ENCODE results near the gene MAP3K5.
"Not testable (repeated sequence)": the region's sequence is repeated elsewhere in the genome, so short reads cannot be mapped to it uniquely, and the experiment has no call there.

MAP3K5 gene

DNA sequence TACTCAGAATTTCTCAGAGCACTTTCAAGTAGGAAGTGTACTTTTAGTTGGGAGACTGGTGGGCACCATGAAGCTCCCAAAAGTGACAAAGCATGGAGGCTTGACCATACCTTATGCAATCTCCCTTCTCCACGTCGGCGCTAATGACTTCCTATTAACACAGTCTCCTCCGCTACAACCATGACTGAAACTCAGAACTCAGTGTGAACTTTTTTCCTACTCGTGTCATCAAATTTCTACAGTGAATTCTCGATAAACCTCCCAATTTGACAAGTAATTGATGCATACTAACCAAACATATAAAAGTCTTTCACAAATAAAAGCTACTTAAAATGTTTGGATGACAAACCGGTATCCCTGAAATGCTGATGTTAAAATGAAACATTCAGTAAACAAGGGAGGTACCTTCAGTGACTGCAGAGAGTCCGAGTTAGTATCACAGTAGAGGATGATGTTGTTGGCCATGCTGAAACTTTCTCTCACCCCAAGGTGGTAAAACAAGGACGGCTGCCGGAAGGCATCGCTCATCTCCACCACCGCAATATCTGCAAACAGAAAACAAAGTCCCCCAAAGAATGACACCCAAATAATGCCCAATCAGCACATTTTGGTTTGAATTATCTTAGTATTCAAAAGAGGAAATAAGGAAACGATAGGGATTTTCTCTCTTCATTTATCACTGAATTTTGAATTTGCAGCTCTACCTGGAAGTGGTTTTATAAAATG is 72.1 kb downstream of the MAP3K5 start:
- no peak for DNase-seq

DNA sequence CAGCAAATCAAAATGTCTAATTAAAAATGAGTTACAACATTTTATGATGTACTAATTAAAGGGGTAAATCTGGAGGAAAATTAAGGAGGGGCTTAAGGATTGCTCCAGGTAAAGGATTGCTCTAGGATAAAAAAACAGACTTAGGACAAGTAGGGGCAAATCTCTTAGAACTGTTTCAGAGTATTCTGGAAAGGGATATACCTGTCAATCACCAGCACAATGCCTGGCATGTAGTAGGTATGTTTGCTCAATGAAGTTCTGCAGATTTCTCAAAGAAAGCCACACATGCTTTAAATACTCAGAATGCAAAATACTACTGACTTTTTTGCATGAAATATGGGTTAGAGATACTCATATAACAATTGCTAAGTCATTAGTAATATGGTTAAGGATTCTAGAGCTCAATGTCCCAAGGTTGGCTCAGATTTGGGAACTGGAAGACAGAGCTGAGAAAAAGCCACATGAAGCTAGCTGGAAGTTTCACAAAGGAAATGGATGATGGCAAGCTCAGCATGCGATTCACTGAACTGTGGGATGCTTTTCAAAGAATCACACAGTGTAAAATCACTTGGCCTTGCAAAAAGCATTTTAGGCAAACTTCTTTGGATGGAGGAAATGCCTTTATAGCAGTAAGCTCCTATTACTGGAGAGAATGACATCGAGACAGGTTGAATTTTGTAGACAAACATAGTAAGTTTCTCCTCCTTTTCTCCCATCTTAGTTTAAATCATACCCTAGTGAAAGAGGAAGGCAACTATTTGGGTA is 72.8 kb downstream of the MAP3K5 start:
- DNase-seq, result no peak

DNA sequence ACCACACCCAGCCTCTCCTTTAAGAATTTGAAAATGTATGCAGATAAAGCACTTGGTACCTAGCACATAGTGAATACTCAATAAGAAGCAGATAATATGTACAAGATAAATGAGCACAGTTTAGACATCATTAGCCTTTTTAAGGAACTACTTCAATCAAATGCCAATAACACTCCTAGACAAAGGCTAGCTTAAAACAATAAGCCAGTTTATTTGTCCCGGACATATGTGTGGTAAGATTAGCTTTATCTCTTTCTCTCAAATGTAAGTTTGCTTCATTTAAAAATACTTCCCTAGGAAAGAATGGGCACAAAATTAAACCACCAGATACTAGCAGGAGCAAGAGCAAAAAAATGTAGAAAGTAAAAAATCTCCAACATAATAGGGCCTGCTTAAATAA is 73.8 kb downstream of the MAP3K5 start:
- DNase-seq, result no peak

DNA sequence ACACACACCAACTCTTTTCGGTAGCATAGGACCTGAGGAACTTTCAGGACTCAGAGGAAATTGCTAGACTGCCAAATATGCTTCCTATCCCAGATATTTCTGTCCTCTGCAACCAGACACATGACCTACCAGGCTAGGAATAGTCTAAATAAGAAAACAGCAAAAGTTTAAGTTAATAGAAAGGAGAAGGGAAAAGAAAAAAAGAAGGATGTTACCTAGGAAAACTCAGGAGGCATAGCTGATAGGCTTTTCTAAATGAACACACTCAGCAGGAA is 74.6 kb downstream of the MAP3K5 start:
- DNase-seq, result no peak

DNA sequence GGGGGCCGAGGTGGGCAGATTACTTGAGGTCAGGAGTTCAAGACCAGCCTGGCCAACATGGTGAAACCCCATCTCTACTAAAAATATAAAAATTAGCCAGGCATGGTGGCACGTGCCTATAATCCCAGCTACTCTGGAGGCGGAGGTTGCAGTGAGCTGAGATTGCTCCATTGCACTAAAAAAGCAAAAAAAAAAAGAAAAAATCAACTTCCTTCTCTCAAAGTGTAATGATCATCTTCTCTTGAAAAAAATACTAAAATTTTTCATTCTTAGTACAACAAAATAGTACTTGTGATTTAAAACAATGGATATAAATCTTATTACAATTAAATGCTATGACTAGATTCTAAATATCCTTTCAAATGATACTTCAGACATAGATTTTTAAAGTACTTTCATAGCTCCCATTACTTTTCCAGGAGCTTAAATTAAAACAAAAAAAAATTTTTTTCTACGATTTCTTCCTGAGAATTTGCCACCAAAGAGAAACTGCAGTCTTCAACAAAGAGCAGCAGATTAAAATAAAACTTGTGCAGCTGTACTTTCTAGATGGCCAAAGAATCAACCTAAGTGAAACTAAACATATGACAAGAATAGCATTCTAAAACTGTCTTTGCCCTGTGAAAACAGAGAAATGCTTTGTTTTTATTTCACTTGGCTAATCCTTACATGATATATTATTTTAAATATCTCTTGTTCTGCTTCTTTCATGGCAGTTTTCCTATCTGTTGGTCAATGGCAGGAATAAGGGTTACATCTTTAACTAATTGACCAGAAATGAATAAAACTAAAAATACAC is 75.2 kb downstream of the MAP3K5 start:
- no peak for DNase-seq

DNA sequence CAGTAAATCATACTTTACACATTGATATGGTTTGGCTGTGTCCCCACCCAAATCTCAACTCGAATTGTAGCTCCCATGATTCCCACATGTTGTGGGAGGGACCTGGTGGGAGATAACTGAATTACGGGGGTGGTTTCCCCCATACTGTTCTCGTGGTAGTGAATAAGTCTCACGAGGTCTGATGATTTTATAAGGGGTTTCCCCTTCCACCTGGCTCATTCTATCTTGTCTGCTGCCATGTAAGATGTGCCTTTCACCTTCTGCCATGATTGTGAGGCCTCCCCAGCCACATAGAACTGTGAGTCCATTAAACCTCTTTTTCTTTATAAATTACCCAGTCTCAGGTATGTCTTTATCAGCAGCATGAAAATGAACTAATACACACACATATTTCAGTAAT is 79.6 kb downstream of the MAP3K5 start:
- not testable (repeated sequence) for DNase-seq

DNA sequence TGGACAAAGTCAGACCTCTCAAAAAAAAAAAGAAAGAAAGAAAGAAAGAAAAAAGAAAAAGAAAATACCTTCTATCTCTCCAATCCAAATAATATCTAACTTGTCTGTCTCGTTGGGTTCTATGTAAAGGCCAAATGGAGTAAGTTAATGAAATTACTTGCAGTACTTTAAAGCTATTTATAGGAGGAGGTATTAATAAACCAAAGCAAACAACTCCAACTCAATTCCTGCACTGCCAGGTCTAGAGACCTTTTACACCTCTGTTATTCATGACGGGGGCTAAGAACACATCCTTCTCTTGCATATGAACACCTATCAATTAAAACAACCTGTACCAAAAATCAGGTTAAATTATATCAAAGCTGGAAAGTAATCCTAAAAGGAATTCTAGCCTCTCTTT is 80.6 kb downstream of the MAP3K5 start:
- no peak for DNase-seq

DNA sequence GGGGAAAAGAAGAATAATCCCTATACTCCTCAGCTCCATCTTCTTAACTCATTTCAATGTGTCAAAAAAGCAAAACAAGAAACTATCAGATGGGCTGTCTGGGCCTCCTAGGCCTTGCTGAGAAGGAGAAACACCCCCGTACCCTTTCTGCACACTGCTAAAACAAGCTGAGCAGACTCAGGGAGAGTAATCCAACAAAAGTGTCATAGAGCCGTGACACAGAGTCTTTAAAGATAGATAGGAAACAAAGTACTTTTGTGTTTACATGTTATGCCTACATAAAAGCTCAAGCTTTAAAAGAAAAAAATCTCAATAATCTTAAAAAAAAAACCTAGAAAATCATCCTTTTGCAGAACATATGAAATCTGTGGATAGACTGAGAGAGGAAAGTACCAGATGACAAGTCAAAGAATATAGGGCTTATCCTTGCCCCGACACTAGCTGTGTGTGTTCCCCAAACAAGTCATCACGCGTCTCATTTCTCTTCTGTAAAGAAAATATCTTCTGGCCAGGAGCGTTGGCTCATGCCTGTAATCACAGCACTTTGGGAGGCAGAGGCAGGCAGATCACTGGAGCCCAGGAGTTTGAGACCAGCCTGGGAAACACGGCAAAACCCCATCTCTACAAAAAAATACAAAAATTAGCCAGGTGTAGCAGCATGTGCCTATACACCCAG is 81.3 kb downstream of the MAP3K5 start:
- no peak for DNase-seq

DNA sequence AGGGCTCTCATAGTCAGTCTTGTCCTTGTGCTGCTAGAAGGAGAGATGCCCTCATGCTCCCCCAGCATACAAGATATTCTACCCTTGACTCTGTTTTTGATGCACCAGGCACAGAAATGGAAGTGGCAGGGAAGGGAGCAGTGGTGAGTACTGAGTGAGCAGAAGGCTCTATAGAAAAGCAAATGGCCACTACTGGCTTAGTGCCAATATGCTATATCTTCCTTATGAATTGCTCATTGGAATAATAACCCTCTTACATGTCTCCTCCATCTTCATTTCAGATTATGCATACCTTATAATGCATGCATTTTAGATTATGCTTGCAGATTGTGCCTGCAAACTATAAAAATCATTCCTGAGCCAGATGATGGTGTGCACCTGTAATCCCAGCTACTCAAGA is 82.8 kb downstream of the MAP3K5 start:
- DNase-seq, result no peak

DNA sequence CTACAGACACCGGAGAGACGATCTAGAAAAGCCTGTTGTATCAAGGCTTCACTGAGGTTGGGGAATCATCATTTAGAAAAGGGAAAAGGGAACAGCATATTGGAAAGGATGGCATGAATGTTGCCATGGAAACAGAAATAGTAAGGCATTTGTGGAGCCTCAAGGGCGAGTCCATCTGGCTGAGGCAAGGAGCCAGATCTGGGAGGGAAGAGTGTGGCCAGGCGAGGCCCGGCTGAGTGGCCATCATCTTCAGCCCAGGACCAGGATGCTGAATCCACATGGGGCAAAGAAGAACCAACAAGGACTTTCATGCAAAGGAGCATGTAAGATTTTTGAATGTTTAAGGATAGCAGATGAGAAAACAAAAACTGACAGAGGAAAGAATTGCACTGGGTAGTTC is 85.8 kb downstream of the MAP3K5 start:
- no peak for DNase-seq

DNA sequence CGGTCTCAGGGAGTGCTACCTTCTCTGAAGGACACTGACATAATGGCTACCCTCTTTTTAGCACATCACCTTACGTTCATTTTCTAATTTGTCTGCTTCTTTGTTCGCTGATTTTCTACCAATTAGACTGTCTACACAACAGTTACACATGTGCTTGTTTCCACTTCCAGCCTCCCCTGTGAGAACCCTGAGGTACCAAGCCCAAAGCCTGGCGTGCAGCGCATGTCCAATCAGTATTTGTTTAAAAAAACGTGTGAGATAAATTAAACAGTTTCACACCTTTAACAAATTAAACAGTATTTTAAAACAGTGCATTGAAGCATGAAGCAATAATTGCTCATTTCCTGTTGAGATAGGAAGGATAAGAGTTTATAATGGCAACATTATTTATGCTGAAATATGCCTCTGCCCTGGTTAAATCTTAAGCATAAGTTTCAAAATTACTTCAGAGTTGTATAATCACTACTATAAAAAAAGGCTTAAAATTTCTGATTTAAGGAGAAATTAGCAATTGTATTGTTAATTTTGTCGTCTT is 88.9 kb downstream of the MAP3K5 start:
- no peak for DNase-seq

DNA sequence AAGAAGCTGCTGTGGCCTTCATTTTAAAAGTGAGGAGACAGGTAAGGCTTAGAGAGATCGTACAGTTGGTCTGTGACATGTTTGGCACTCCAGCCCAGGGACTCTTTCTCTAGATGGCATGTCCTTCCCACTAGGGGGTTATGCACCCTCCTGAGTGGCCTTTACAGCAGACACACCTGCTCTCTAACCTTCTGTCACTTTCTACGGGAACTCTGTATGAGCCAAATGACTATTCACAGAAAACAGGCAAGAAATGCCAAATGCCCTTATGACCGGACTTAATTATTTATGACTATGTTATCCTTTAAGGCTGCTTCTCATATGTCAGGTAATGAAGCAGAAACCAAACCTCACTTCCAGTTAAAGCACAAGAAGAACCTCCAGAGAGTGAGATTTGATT is 91.2 kb downstream of the MAP3K5 start:
- DNase-seq, result no peak

DNA sequence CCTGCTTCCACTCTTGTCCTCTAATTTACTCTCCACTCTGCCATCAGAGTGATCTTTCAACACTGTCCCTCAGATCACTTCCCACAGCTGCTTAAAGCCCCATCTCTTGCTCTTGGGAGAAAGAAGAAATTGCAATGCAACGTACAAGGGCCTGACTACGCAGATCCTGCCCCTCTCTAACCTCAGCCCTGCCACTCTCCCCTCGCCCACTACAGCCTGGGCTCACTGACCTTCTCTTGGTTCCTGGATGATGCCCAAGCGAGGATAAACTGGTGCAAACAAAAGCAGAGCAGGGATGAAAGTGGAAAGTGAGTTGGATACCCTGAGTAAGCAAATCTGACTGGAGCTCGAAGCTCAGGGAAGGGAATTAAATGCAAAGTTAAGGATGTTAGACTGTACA is 92.9 kb downstream of the MAP3K5 start:
- no peak for DNase-seq

DNA sequence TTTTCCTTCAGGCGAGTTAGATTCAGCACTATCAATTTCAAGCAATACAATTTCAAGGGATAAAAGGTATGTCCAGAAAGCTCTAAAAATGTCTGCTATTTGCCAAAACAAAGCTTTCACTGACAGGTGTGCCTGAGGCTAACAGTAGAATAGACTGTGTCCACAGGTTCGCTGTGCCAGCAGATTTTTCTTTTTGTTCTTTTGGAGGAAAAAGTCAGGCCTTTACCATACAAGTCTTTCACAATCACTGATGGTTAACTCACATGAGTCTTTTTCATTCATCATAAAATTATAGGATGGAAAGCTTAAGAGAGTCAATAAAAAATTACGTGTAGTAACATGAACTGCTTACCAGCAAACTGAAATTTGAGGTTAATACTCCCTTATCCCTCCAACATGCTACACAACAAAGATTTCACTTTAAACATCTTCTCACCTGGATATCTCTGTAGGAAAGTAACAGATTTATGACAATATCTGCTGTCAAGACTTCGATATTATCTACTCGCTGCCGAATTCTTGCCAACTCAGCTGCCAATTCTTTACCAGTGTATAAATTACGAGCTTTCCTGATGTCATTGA is 95.4 kb downstream of the MAP3K5 start:
- no peak for DNase-seq

DNA sequence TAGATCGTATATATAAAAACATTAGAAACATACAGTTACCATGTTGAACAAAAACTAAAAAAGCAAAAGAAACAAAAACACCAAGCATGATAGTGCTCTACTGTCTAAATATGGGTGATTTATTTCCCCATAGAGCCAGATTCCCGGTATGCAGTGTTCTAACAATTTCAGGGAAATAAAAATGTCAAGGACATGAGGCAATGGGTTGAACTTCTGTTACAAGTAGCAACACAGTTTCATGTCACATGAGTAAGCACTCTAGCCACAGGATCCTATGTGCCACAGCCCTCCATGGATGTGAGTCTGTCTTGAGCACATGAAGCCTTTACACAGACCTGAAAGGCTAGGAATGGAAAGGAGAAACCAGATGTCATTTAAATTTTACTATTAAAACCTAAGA is 96.0 kb downstream of the MAP3K5 start:
- peak; percentile 9 for DNase-seq

DNA sequence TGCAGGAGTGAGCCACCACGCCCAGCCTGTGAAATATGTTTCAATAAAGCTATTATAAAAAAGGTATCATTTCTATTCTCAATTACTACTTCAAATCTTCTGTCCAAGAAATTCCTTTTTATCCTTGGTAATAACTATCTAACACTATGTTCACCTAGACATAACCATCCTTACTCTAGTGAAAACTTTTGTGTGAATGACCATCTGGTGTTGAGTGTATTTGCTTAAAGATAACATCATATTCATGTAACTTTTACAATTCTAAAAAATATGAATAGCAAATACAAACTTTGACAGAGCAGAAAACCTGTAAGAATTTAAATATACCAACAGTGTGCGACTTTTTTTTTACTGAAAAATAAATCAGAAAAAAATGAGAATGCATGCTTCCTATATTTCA is 96.9 kb downstream of the MAP3K5 start:
- DNase-seq, result no peak

DNA sequence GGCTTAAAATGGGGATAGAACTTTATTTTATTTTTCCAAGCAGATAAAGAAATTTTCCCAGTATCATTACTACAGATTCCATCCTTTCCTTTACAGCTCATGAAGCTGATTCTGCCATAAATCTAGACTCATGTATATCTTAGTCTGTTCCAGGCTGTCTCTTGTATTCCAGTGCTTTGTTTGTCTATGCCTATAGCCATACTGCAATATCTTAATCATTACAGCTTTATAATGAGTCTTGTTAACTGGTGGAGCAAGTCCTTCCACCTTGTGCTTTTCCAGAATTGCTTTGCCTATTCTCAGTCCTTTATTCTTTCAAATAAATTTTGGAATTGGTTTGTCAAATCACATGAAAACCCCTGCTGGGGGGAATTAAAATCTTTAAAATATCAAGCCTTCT is 99.2 kb downstream of the MAP3K5 start:
- DNase-seq, result no peak

DNA sequence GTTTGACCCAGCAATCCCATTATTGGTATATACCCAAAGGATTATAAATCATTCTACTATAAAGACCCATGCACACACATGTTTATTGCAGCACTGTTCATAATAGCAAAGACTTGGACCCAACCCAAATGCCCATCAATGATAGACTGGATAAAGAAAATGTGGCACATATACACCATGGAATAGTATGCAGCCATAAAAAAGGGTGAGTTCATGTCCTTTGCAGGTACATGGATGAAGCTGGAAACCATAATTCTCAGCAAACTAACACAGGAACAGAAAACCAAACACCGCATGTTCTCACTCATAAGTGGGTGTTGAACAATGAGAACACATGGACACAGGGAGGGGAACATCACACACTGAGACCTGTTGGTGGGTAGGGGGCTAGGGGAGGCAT is 104.4 kb downstream of the MAP3K5 start:
- DNase-seq, result not testable (repeated sequence)

DNA sequence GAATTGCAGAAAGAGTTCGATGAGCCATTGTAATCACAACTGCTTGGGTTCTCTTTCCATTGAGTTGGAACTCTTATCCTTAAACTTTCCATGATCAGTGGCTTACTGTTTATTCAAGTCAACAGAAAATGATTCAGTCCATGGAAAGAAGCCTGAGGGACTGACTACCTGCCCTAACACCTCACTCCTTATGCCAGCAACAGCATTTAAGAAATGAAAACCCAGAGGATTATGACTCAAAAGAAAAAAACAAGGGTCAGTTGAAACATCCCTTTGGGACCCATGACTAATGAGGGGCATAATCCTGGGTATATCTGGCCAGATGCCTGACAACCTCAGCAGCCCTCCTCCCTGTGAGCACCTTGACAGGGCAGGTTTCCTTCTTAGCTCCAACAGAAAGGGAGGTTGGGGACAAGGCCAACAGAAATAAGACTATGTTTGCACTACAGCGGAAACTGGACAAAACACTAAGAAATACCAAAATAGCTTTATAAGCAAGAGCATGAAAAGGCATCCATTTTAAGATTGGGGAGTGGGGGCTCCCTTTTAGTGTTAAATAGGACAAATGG is 106.7 kb downstream of the MAP3K5 start:
- DNase-seq, result no peak

DNA sequence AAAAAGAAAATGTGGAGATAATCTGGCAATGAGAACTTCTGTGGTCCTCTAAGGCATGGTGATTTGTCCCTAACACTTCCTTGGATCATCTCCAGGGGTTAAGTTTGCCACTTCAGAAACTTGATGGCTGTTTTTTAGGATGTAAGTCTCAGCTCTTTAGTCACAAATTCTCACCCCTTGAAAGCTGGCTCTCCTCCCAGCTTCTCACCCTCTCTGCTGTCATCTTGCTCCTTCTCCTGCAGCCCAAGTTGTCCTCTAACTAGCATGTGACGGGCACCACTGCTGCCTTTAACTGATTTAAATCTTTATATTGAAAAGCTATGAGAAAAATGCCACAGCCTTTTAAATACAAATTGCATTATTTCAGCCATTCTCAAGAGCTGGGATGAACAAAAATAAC is 107.8 kb downstream of the MAP3K5 start:
- DNase-seq, result no peak

DNA sequence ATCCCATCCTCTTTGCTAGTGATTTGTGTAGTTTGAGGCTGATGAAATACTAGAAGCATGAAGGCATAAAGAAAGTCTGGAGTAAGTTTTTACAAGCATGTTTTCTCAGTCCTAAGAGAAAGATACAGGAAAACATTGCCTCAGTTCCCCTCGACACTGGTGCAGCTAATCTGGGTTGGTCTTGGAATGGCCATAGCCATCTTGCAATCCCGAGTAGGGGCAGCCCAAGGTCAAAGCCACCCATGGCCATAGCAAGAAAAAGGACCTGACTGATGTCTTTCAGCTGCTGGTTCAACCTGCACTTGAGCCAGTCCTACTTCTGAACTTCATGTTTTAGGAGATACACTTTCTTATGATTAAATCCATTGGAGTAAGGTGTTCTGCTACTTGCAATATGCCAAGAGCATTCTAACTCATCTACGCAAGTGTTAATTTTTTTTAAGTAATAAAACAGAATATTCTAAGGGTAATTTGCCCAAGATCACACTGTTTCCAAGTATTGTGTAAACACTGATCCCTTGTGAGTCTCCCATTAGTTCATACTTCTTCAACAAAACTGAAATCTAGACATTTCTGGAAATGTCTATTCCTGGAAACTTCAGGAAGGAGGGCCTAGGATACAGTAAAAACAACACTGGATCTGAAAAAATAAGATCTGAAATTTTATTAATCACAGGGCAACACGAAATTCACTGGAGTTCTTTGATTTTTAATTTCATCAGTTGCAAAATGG is 108.9 kb downstream of the MAP3K5 start:
- no peak for DNase-seq

DNA sequence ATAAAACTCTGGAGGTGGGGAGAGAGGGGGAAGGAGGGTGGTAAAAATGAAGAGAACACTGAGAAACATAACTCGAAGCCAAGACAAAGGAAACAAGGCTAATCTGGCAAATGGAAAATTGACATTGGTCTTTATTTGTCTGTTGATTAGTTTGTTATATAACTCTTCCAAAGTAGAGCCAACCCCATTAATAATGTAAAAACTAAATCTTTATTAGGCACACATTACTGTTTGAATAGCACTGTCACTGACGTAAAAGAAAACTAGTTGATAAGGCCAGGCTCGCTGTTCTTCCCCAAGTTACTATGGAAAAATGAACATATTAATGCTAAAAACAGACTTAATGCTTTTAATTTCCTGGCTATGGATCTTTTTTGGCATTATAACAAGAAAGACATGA is 110.0 kb downstream of the MAP3K5 start:
- no peak for DNase-seq

Data from fibroblast of skin of right biceps (primary cell).